ENCODE data around the gene PLCH1.
A peak's percentile ranks its signal among the peaks of the same experiment; 100 is the strongest.

The PLCH1 gene

GRCh38 chr3:155712008-155712407 lies 32.9 kb downstream of the PLCH1 start:
- TF ChIP-seq CTCF (IDR thresholded peaks at IDR 0.05; ENCODE audit: borderline replicate concordance, insufficient read depth, low read depth, low read length) = no peak
- H3K4me3 ChIP-seq (ENCODE audit: low read depth, low read length) = no peak overlapping the region

GRCh38 chr3:155704771-155705559 lies 39.9 kb downstream of the PLCH1 start:
- TF ChIP-seq CTCF (IDR thresholded peaks at IDR 0.05; ENCODE audit: borderline replicate concordance, insufficient read depth, low read depth, low read length) = no peak

GRCh38 chr3:155704061-155704460 lies 40.8 kb downstream of the PLCH1 start:
- H3K4me3 ChIP-seq (ENCODE audit: low read depth, low read length) = no peak overlapping the region

More at GRCh38 chr3:155704771-155705559, 39.9 kb downstream of the PLCH1 start:
- H3K4me3 ChIP-seq (ENCODE audit: low read depth, low read length) = no peak overlapping the region

GRCh38 chr3:155702745-155703591 lies 41.9 kb downstream of the PLCH1 start:
- TF ChIP-seq CTCF (IDR thresholded peaks at IDR 0.05; ENCODE audit: borderline replicate concordance, insufficient read depth, low read depth, low read length) = no peak
- no peak overlapping the region for H3K4me3 ChIP-seq (ENCODE audit: low read depth, low read length)

More at GRCh38 chr3:155704061-155704460, 40.8 kb downstream of the PLCH1 start:
- no peak for TF ChIP-seq CTCF (IDR thresholded peaks at IDR 0.05; ENCODE audit: borderline replicate concordance, insufficient read depth, low read depth, low read length)

GRCh38 chr3:155701882-155702465 lies 42.9 kb downstream of the PLCH1 start:
- TF ChIP-seq CTCF (IDR thresholded peaks at IDR 0.05; ENCODE audit: borderline replicate concordance, insufficient read depth, low read depth, low read length) = peak; percentile 5; the same call in 1 of the 2 replicates

GRCh38 chr3:155697542-155697941 lies 47.3 kb downstream of the PLCH1 start:
- no peak overlapping the region for H3K4me3 ChIP-seq (ENCODE audit: low read depth, low read length)
- no peak for TF ChIP-seq CTCF (IDR thresholded peaks at IDR 0.05; ENCODE audit: borderline replicate concordance, insufficient read depth, low read depth, low read length)

More at GRCh38 chr3:155701882-155702465, 42.9 kb downstream of the PLCH1 start:
- no peak overlapping the region for H3K4me3 ChIP-seq (ENCODE audit: low read depth, low read length)

All from GM12875 (cell line).